Smooth muscle cell (in vitro differentiated cells): Measurements from ENCODE around the gene LRP1. TPM values are rescaled to one million over a fixed set of nuclear protein-coding genes. Genes with fewer than 3 reads are reported as not detected.

ENCODE experiments used
- DNase-seq: peaks from one replicate; lab custom pipeline; 2025; ENCODE audit not compliant: unreplicated experiment; lab: John Stamatoyannopoulos, UW
- H2AFZ ChIP-seq: fragments of 200-600 bp; sonication (generic); 2 replicates; pipeline ENCODE4 v1.6.0; 2016; ENCODE audit warnings: antibody characterized with exemption, low read depth, mild to moderate bottlenecking
- H3F3A ChIP-seq: fragments of 200-600 bp; sonication (generic); 2 replicates; pipeline ENCODE4 v1.6.0; 2017; ENCODE audit warnings: antibody characterized with exemption, low read depth
- H3K27ac ChIP-seq: fragments of 200-600 bp; sonication (generic); 2 replicates; pipeline ENCODE4 v1.5.1; 2016; ENCODE audit warnings: low read depth, mild to moderate bottlenecking
- H3K27me3 ChIP-seq: fragments of 200-600 bp; sonication (generic); 2 replicates; pipeline ENCODE4 v1.6.1; 2016; ENCODE audit warnings: low read depth, mild to moderate bottlenecking
- H3K36me3 ChIP-seq: fragments of 200-600 bp; sonication (generic); 2 replicates; pipeline ENCODE4 v1.5.1; 2016; ENCODE audit warnings: low read depth
- H3K4me1 ChIP-seq: fragments of 200-600 bp; sonication (generic); 2 replicates; pipeline ENCODE4 v1.5.1; 2016; ENCODE audit warnings: low read depth
- H3K4me2 ChIP-seq: fragments of 200-600 bp; sonication (generic); 2 replicates; pipeline ENCODE4 v1.6.0; 2016; ENCODE audit warnings: mild to moderate bottlenecking
- H3K4me3 ChIP-seq: fragments of 200-600 bp; sonication (generic); 2 replicates; pipeline ENCODE4 v1.5.1; 2016; ENCODE audit warnings: mild to moderate bottlenecking
- H3K79me2 ChIP-seq: fragments of 200-600 bp; sonication (generic); 2 replicates; pipeline ENCODE4 v1.6.0; 2016; ENCODE audit warnings: low read depth, mild to moderate bottlenecking
- H3K9ac ChIP-seq: fragments of 200-600 bp; sonication (generic); 2 replicates; pipeline ENCODE4 v1.6.0; 2016; ENCODE audit warnings: low read depth
- H3K9me3 ChIP-seq: fragments of 200-600 bp; sonication (generic); replicated peaks from 2 replicates; pipeline ENCODE4 v1.5.1; 2016; ENCODE audit warnings: low read depth
- H4K20me1 ChIP-seq: fragments of 200-600 bp; sonication (generic); 2 replicates; pipeline ENCODE4 v1.6.0; 2016; ENCODE audit warnings: low read depth
- CTCF ChIP-seq: fragments of 200-600 bp; sonication (generic); IDR thresholded peaks from 2 replicates; pipeline ENCODE4 v1.5.1; 2017; ENCODE audit warnings: borderline replicate concordance, mild to moderate bottlenecking, antibody characterized with exemption; ENCODE audit not compliant: insufficient read depth, poor library complexity, severe bottlenecking
- WGBS: methylation state at CpG from one replicate; pipeline ENCODE4 v1.1.7; 2016; ENCODE audit warnings: low lambda C conversion rate; 5-methylcytosine and 5-hydroxymethylcytosine counted together
- polyA plus RNA-seq: library from polyadenylated mRNA; unstranded; fragments of >200 nt; fragmentation: Nextera tagmentation; extraction: Ambion mirVana; gene quantifications from 2 replicates; pipeline ENCODE4 v1.2.1, GENCODE V29; 2016
- total RNA-seq: library from RNA; depleted of rRNA; stranded (reverse); fragments of >200 nt; gene quantifications from 2 replicates; pipeline ENCODE4 v1.2.3, GENCODE V29; 2014

The LRP1 gene
- total and polyA plus RNA-seq, 2 experiments from 2014 or later = 75.3 to 95.4 TPM

- Histone ChIP-seq H3K27me3 (no peaks in the 10 kb centered on the region), H3K9me3 (no peaks in the 10 kb centered on the region), H3K4me1 (peaks cover 19% of the 10 kb centered on the region), H3K79me2 (peaks cover 13% of the 10 kb centered on the region), H3K4me3 (no peak overlapping the region), H3K27ac (no peak overlapping the region), H2AFZ (no peak overlapping the region), H3K36me3 (no peaks in the 10 kb centered on the region), H3K9ac (no peak overlapping the region), H4K20me1 (peaks cover 55% of the 10 kb centered on the region), H3F3A (peaks cover 39% of the 10 kb centered on the region), H3K4me2 (no peak overlapping the region)
- 92% methylated on average over 15 of the region's 15 CpGs for WGBS
- no peak for DNase-seq
- no peak for TF ChIP-seq CTCF
Observed at GRCh38 chr12:57233357-57234232, 105.3 kb downstream of the LRP1 start.

- Histone ChIP-seq H3K27ac (no peak overlapping the region), H2AFZ (no peak overlapping the region), H3F3A (peaks cover 39% of the 10 kb centered on the region), H3K36me3 (no peaks in the 10 kb centered on the region), H3K4me2 (no peak overlapping the region), H3K79me2 (peaks cover 13% of the 10 kb centered on the region), H3K4me3 (no peak overlapping the region), H3K4me1 (peaks cover 13% of the 10 kb centered on the region), H3K9ac (no peak overlapping the region), H3K9me3 (no peaks in the 10 kb centered on the region), H3K27me3 (no peaks in the 10 kb centered on the region), H4K20me1 (peaks cover 55% of the 10 kb centered on the region)
- WGBS = 76% methylated on average over 3 of the region's 3 CpGs
- TF ChIP-seq CTCF = no peak
- DNase-seq = no peak
Observed at GRCh38 chr12:57234233-57234570, 105.9 kb downstream of the LRP1 start.

- H3K4me2 ChIP-seq = no peak overlapping the region
- no peak overlapping the region for H3K4me3 ChIP-seq
- peaks cover 55% of the 10 kb centered on the region for H4K20me1 ChIP-seq
- H3K9me3 ChIP-seq = no peaks in the 10 kb centered on the region
- H3K9ac ChIP-seq = no peak overlapping the region
- peaks cover 16% of the 10 kb centered on the region for H3K4me1 ChIP-seq
- 92% methylated on average over 10 of the region's 10 CpGs for WGBS
- H3F3A ChIP-seq = peaks cover 39% of the 10 kb centered on the region
- no peak overlapping the region for H2AFZ ChIP-seq
- no peaks in the 10 kb centered on the region for H3K36me3 ChIP-seq
- H3K79me2 ChIP-seq = peaks cover 13% of the 10 kb centered on the region
- DNase-seq = no peak
- no peak for TF ChIP-seq CTCF
- H3K27me3 ChIP-seq = no peaks in the 10 kb centered on the region
- no peak overlapping the region for H3K27ac ChIP-seq
Observed at GRCh38 chr12:57234571-57235016, 106.3 kb downstream of the LRP1 start.
